HG03571 (cell line): Measurements from ENCODE around the gene MKS1.

Experiments used
- ATAC-seq: cut with Tn5 transposase; IDR thresholded peaks from one replicate; pipeline ENCODE4 v1.9.1; 2021; ENCODE audit not compliant: unreplicated experiment

The MKS1 gene

GRCh38 chr17:58204796-58205195, 14.3 kb downstream of the MKS1 start:
- ATAC-seq = no peak

GRCh38 chr17:58202859-58203258, 16.2 kb downstream of the MKS1 start:
- ATAC-seq = no peak

- no peak for ATAC-seq
These were observed 18.9 kb downstream of the MKS1 start for GRCh38 chr17:58200024-58200633.

- no peak for ATAC-seq
These were observed 22.4 kb downstream of the MKS1 start for GRCh38 chr17:58196610-58197009.

- no peak for ATAC-seq
These were observed 23.4 kb downstream of the MKS1 start for GRCh38 chr17:58195518-58196123.

- no peak for ATAC-seq
These were observed 25.3 kb downstream of the MKS1 start for GRCh38 chr17:58193641-58194255.

- no peak for ATAC-seq
These were observed 26.4 kb downstream of the MKS1 start, which contains the start of gene EPX for GRCh38 chr17:58192612-58193011. EPX (plus strand) TSS chr17:58192726; CDS start chr17:58192847, 121 bp downstream.

- ATAC-seq = no peak
These were observed 27.7 kb downstream of the MKS1 start for GRCh38 chr17:58191241-58191896.

GRCh38 chr17:58189436-58190146, 29.5 kb downstream of the MKS1 start:
- no peak for ATAC-seq

- no peak for ATAC-seq
These were observed 31.4 kb downstream of the MKS1 start for GRCh38 chr17:58187675-58188074.

GRCh38 chr17:58187063-58187462, 32.0 kb downstream of the MKS1 start:
- no peak for ATAC-seq

GRCh38 chr17:58186591-58186990, 32.5 kb downstream of the MKS1 start:
- ATAC-seq = no peak

GRCh38 chr17:58184986-58185761, 33.9 kb downstream of the MKS1 start:
- ATAC-seq = no peak

- no peak for ATAC-seq
These were observed 34.6 kb downstream of the MKS1 start for GRCh38 chr17:58184308-58184985.

- no peak for ATAC-seq
These were observed 35.5 kb downstream of the MKS1 start for GRCh38 chr17:58183514-58183913.

GRCh38 chr17:58181796-58182195, 37.3 kb downstream of the MKS1 start:
- no peak for ATAC-seq

- ATAC-seq = no peak
These were observed 42.9 kb downstream of the MKS1 start for GRCh38 chr17:58176200-58176599.

- ATAC-seq = no peak
These were observed 44.2 kb downstream of the MKS1 start for GRCh38 chr17:58174871-58175270.

GRCh38 chr17:58172369-58173071, 46.5 kb downstream of the MKS1 start:
- no peak for ATAC-seq
